OCI-LY3 (cell line): ENCODE data around the gene STEEP1.

Experiments used
- H2AFZ ChIP-seq: fragments of 200-600, 300-600 bp; shearing (Covaris generic); 2 replicates; pipeline ENCODE4 v1.6.0; 2014; ENCODE audit warnings: antibody characterized with exemption, low read depth, low read length
- H3K27ac ChIP-seq: fragments of 200-600, 300-600 bp; sonication (generic); 2 replicates; pipeline ENCODE4 v1.5.1; 2014; ENCODE audit warnings: mild to moderate bottlenecking, low read length, moderate library complexity, mixed read lengths
- H3K27me3 ChIP-seq: fragments of 200-600, 300-600 bp; sonication (generic); 2 replicates; pipeline ENCODE4 v1.6.1; 2014; ENCODE audit warnings: low read depth, low read length, mixed read lengths
- H3K36me3 ChIP-seq: fragments of 200-600, 300-600 bp; sonication (generic); replicated peaks from 2 replicates; pipeline ENCODE3; 2014; ENCODE audit warnings: low read depth, low read length, mixed read lengths
- H3K4me1 ChIP-seq: fragments of 300-600, 200-600 bp; sonication (generic); 2 replicates; pipeline ENCODE4 v1.6.1; 2014; ENCODE audit warnings: low read length, mixed read lengths
- H3K4me2 ChIP-seq: fragments of 200-600, 300-600 bp; sonication (generic); 2 replicates; pipeline ENCODE4 v1.6.1; 2014; ENCODE audit warnings: low read length, mixed read lengths
- H3K4me3 ChIP-seq: fragments of 300-600, 200-600 bp; sonication (generic); 2 replicates; pipeline ENCODE4 v1.5.1; 2014; ENCODE audit warnings: antibody characterized with exemption, mild to moderate bottlenecking, low read length, moderate library complexity
- H3K79me2 ChIP-seq: fragments of 300-600, 200-600 bp; shearing (Covaris generic); 2 replicates; pipeline ENCODE4 v1.6.1; 2014; ENCODE audit warnings: mild to moderate bottlenecking, low read length, mixed read lengths
- H3K9ac ChIP-seq: fragments of 300-600, 200-600 bp; shearing (Covaris generic); 2 replicates; pipeline ENCODE4 v1.6.0; 2014; ENCODE audit warnings: mild to moderate bottlenecking, low read length, moderate library complexity
- H3K9me3 ChIP-seq: fragments of 200-600, 300-600 bp; shearing (Covaris generic); 2 replicates; pipeline ENCODE4 v1.6.1; 2014; ENCODE audit warnings: low read length, mixed read lengths; ENCODE audit not compliant: insufficient read depth
- H4K20me1 ChIP-seq: fragments of 200-600, 300-600 bp; sonication (generic); 2 replicates; pipeline ENCODE4 v1.6.1; 2016; ENCODE audit warnings: low read length, mixed read lengths; ENCODE audit not compliant: insufficient read depth
- CTCF ChIP-seq: fragments of 200-600, 300-600 bp; sonication (generic); IDR thresholded peaks from 2 replicates; pipeline ENCODE4 v1.5.1; 2014; ENCODE audit warnings: antibody characterized with exemption, low read length, low read depth
- EZH2phosphoT487 ChIP-seq: fragments of 200-600 bp; shearing (Covaris generic); IDR thresholded peaks from 2 replicates; pipeline ENCODE4 v1.6.1; 2018; ENCODE audit warnings: antibody characterized with exemption, mixed run types, low read depth

The STEEP1 gene

GRCh38 chrX:119605464-119606279 lies 40.5 kb upstream of the STEEP1 start:
- no peak for TF ChIP-seq EZH2phosphoT487
- TF ChIP-seq CTCF: no peak
- Histone ChIP-seq H3K4me3 (peak overlapping the region; percentile 99), H3K9ac (peak overlapping the region; percentile 100), H3K27me3 (0 out of 2 replicates have a peak, but pooled peaks cover 9% of the 10 kb centered on the region), H3K36me3 (peaks cover 11% of the 10 kb centered on the region), H4K20me1 (peaks cover 34% of the 10 kb centered on the region), H3K4me1 (peaks cover 37% of the 10 kb centered on the region), H2AFZ (peak overlapping the region; percentile 46; the same call in 1 of the 2 replicates), H3K27ac (peak overlapping the region; percentile 77), H3K4me2 (peak overlapping the region; percentile 93), H3K9me3 (no peaks in the 10 kb centered on the region), H3K79me2 (peaks cover 56% of the 10 kb centered on the region)

- H2AFZ ChIP-seq: no peak overlapping the region
- H3K27me3 ChIP-seq: 0 out of 2 replicates have a peak, but pooled peaks cover 9% of the 10 kb centered on the region
- H4K20me1 ChIP-seq: peaks cover 34% of the 10 kb centered on the region
- TF ChIP-seq EZH2phosphoT487: no peak
- TF ChIP-seq CTCF: no peak
- peak overlapping the region; percentile 100 for H3K9ac ChIP-seq
- peaks cover 64% of the 10 kb centered on the region for H3K79me2 ChIP-seq
- H3K27ac ChIP-seq: peak overlapping the region; percentile 77
- H3K4me3 ChIP-seq: peak overlapping the region; percentile 99
- H3K4me1 ChIP-seq: peaks cover 36% of the 10 kb centered on the region
- H3K36me3 ChIP-seq: peaks cover 11% of the 10 kb centered on the region
- peak overlapping the region; percentile 93 for H3K4me2 ChIP-seq
- H3K9me3 ChIP-seq: no peaks in the 10 kb centered on the region
These were observed 39.7 kb upstream of the STEEP1 start for GRCh38 chrX:119604766-119605463.

- Histone ChIP-seq H3K9ac (no peak overlapping the region), H3K4me1 (peaks cover 33% of the 10 kb centered on the region), H3K79me2 (peaks cover 81% of the 10 kb centered on the region), H2AFZ (no peak overlapping the region), H3K27me3 (no peaks in the 10 kb centered on the region), H4K20me1 (peaks cover 34% of the 10 kb centered on the region), H3K36me3 (peaks cover 11% of the 10 kb centered on the region), H3K27ac (0 out of 2 replicates have a peak overlapping the region, but pooled peaks have one; percentile 19), H3K4me2 (peak overlapping the region; percentile 51), H3K9me3 (no peaks in the 10 kb centered on the region), H3K4me3 (no peak overlapping the region)
- TF ChIP-seq EZH2phosphoT487 (no peak), CTCF (no peak)
These were observed 37.6 kb upstream of the STEEP1 start for GRCh38 chrX:119602701-119603255.

GRCh38 chrX:119589810-119590209 lies 24.6 kb upstream of the STEEP1 start:
- no peak for TF ChIP-seq EZH2phosphoT487
- TF ChIP-seq CTCF: no peak
- Histone ChIP-seq H4K20me1 (no peaks in the 10 kb centered on the region), H3K4me1 (no peaks in the 10 kb centered on the region), H2AFZ (no peak overlapping the region), H3K36me3 (peaks cover 39% of the 10 kb centered on the region), H3K79me2 (peaks cover 29% of the 10 kb centered on the region), H3K4me2 (no peak overlapping the region), H3K27ac (no peak overlapping the region), H3K4me3 (no peak overlapping the region), H3K9me3 (no peaks in the 10 kb centered on the region), H3K27me3 (no peaks in the 10 kb centered on the region), H3K9ac (no peak overlapping the region)
